ENCODE data around the gene VENTX. TPM values are rescaled to one million over a fixed set of nuclear protein-coding genes. Genes with fewer than 3 reads are reported as not detected.

VENTX gene
- total RNA-seq, 1 donor from 2014 or later: not detected

- Mint-ChIP-seq H3K4me3 (ENCODE audit: unreplicated experiment) (no peak overlapping the region), H3K27ac (ENCODE audit: unreplicated experiment) (no peak overlapping the region), H3K9me3 (ENCODE audit: unreplicated experiment) (no peaks in the 10 kb centered on the region), H3K4me1 (ENCODE audit: unreplicated experiment) (no peaks in the 10 kb centered on the region), H3K27me3 (ENCODE audit: unreplicated experiment) (peaks cover 2% of the 10 kb centered on the region), H3K36me3 (ENCODE audit: unreplicated experiment) (no peaks in the 10 kb centered on the region)
- TF ChIP-seq, protein P1, sequence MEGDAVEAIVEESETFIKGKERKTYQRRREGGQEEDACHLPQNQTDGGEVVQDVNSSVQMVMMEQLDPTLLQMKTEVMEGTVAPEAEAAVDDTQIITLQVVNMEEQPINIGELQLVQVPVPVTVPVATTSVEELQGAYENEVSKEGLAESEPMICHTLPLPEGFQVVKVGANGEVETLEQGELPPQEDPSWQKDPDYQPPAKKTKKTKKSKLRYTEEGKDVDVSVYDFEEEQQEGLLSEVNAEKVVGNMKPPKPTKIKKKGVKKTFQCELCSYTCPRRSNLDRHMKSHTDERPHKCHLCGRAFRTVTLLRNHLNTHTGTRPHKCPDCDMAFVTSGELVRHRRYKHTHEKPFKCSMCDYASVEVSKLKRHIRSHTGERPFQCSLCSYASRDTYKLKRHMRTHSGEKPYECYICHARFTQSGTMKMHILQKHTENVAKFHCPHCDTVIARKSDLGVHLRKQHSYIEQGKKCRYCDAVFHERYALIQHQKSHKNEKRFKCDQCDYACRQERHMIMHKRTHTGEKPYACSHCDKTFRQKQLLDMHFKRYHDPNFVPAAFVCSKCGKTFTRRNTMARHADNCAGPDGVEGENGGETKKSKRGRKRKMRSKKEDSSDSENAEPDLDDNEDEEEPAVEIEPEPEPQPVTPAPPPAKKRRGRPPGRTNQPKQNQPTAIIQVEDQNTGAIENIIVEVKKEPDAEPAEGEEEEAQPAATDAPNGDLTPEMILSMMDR (IDR thresholded peaks at IDR 0.05): no peak
- DNase-seq (ENCODE audit: extremely low spot score, unreplicated experiment): no peak
Observed at GRCh38 chr10:133211959-133212852, 25.4 kb upstream of the VENTX start.

DNA sequence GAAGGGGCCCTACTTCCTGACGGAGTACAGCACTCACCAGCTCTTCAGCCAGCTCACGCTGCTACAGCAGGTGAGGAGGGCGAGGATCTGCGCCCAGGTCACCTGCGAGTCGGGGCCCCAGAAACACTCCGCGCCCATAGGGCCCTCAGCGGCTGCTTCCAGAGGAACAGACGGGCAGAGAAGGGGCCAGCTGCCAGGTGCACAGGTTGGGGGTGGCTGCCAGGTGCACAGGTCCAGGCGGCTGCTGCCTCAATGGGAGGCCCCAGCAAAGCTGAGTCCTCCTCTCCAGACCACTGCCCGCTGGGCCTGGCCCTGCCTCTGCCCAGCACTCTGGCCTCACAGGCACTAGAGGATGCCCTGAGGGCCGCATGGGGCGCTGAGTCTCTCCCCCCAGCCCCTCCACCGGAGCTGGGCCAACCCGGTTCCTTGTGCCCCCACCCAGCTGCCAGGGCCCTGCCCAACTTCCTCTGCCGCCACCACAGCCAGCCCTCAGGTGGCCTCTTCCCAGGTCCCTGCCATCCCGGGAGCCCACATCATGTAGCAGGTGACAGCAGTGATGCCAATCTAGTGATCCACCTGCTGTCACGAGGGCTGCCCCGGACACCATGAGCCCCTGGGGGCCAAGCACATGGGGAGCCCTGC is 24.7 kb upstream of the VENTX start:
- TF ChIP-seq, protein P1 (IDR thresholded peaks at IDR 0.05): no peak
- Mint-ChIP-seq H3K4me1 (ENCODE audit: unreplicated experiment) (no peaks in the 10 kb centered on the region), H3K4me3 (ENCODE audit: unreplicated experiment) (no peak overlapping the region), H3K9me3 (ENCODE audit: unreplicated experiment) (no peaks in the 10 kb centered on the region), H3K27me3 (ENCODE audit: unreplicated experiment) (peaks cover 2% of the 10 kb centered on the region), H3K36me3 (ENCODE audit: unreplicated experiment) (no peaks in the 10 kb centered on the region), H3K27ac (ENCODE audit: unreplicated experiment) (no peak overlapping the region)
- DNase-seq (ENCODE audit: extremely low spot score, unreplicated experiment): no peak

GRCh38 chr10:133213641-133214467 is 23.8 kb upstream of the VENTX start:
- no peak overlapping the region for H3K4me3 Mint-ChIP-seq (ENCODE audit: unreplicated experiment)
- no peaks in the 10 kb centered on the region for H3K9me3 Mint-ChIP-seq (ENCODE audit: unreplicated experiment)
- no peaks in the 10 kb centered on the region for H3K36me3 Mint-ChIP-seq (ENCODE audit: unreplicated experiment)
- peaks cover 2% of the 10 kb centered on the region for H3K27me3 Mint-ChIP-seq (ENCODE audit: unreplicated experiment)
- no peak for DNase-seq (ENCODE audit: extremely low spot score, unreplicated experiment)
- TF ChIP-seq, protein P1 (IDR thresholded peaks at IDR 0.05): no peak
- no peak overlapping the region for H3K27ac Mint-ChIP-seq (ENCODE audit: unreplicated experiment)
- no peaks in the 10 kb centered on the region for H3K4me1 Mint-ChIP-seq (ENCODE audit: unreplicated experiment)

- Mint-ChIP-seq H3K36me3 (ENCODE audit: unreplicated experiment) (no peaks in the 10 kb centered on the region), H3K9me3 (ENCODE audit: unreplicated experiment) (no peaks in the 10 kb centered on the region), H3K4me1 (ENCODE audit: unreplicated experiment) (no peaks in the 10 kb centered on the region), H3K27ac (ENCODE audit: unreplicated experiment) (no peak overlapping the region), H3K4me3 (ENCODE audit: unreplicated experiment) (no peak overlapping the region), H3K27me3 (ENCODE audit: unreplicated experiment) (peaks cover 2% of the 10 kb centered on the region)
- DNase-seq (ENCODE audit: extremely low spot score, unreplicated experiment): no peak
- TF ChIP-seq, protein P1 (IDR thresholded peaks at IDR 0.05): no peak
Observed at GRCh38 chr10:133214468-133215410, 22.9 kb upstream of the VENTX start.

Data from osteocyte (in vitro differentiated cells).